Measurements from ENCODE around the gene MYMX.
"Not testable (repeated sequence)": the region's sequence is repeated elsewhere in the genome, so short reads cannot be mapped to it uniquely, and the experiment has no call there.

Gene MYMX

GRCh38 chr6:44216677-44217331, at the start of gene MYMX:
Gene MYMX, plus strand, starts transcription at chr6:44216926. Its CDS starts 546 bp downstream, at chr6:44217472.
- no peak for DNase-seq

GRCh38 chr6:44167567-44167966, 49.2 kb upstream of the MYMX start:
- DNase-seq, result no peak

GRCh38 chr6:44169154-44169553, 47.6 kb upstream of the MYMX start:
- no peak for DNase-seq

GRCh38 chr6:44169886-44170570, 46.7 kb upstream of the MYMX start:
- DNase-seq, result no peak

- no peak for DNase-seq
Measured at GRCh38 chr6:44171899-44172546, 44.7 kb upstream of the MYMX start.

GRCh38 chr6:44172731-44173500, 43.8 kb upstream of the MYMX start:
- peak; percentile 74 for DNase-seq

- no peak for DNase-seq
Measured at GRCh38 chr6:44176130-44176761, 40.5 kb upstream of the MYMX start.

GRCh38 chr6:44176762-44177509, 39.8 kb upstream of the MYMX start:
- peak; percentile 6 for DNase-seq

GRCh38 chr6:44177691-44178423, 38.9 kb upstream of the MYMX start:
- no peak for DNase-seq

- no peak for DNase-seq
Measured at GRCh38 chr6:44178424-44179071, 38.2 kb upstream of the MYMX start.

- no peak for DNase-seq
Measured at GRCh38 chr6:44179072-44179536, 37.6 kb upstream of the MYMX start.

GRCh38 chr6:44179648-44180047, 37.1 kb upstream of the MYMX start:
- DNase-seq, result no peak

GRCh38 chr6:44180406-44180805, 36.3 kb upstream of the MYMX start:
- DNase-seq, result no peak

- no peak for DNase-seq
Measured at GRCh38 chr6:44180886-44181285, 35.8 kb upstream of the MYMX start.

- not testable (repeated sequence) for DNase-seq
Measured at GRCh38 chr6:44181784-44182183, 34.9 kb upstream of the MYMX start.

- DNase-seq, result no peak
Measured at GRCh38 chr6:44182911-44183390, 33.8 kb upstream of the MYMX start.

- no peak for DNase-seq
Measured at GRCh38 chr6:44183783-44184182, 32.9 kb upstream of the MYMX start.

GRCh38 chr6:44185356-44185755, 31.4 kb upstream of the MYMX start:
- not testable (repeated sequence) for DNase-seq

GRCh38 chr6:44185953-44186634, 30.6 kb upstream of the MYMX start:
- no peak for DNase-seq

GRCh38 chr6:44186635-44187025, 30.1 kb upstream of the MYMX start:
- no peak for DNase-seq
